Activated CD4-positive, CD25-positive, alpha-beta regulatory T cell (primary cell): ENCODE results near the gene RAET1G.
"Not testable (repeated sequence)": the region's sequence is repeated elsewhere in the genome, so short reads cannot be mapped to it uniquely, and the experiment has no call there.

Source experiments
- DNase-seq, 4 experiments: peaks; one replicate each; lab custom pipeline; 2025; lab: John Stamatoyannopoulos, UW

Gene RAET1G

GRCh38 chr6:149953934-149954327, 31.0 kb upstream of the RAET1G start:
- not testable (repeated sequence) for DNase-seq

DNA sequence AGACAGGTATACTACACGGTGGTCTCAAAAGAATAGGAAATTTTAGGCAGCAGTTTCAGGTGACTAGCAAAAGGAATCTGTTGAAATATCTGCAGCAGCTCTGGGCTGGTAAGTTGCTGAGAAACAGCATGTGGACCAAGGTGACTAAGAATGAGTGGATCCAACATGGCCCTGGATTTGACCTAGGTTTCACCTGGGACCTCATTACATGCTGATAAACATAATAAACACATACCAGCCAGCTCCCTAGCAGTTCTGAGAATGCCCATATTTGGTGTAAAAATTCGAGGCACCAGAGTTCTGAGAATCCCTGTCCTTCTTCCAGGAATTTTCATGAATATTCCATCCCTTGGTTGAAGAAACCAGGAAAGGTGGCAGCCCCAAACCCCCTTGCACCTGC, 30.5 kb upstream of the RAET1G start:
- not testable (repeated sequence) for DNase-seq

DNA sequence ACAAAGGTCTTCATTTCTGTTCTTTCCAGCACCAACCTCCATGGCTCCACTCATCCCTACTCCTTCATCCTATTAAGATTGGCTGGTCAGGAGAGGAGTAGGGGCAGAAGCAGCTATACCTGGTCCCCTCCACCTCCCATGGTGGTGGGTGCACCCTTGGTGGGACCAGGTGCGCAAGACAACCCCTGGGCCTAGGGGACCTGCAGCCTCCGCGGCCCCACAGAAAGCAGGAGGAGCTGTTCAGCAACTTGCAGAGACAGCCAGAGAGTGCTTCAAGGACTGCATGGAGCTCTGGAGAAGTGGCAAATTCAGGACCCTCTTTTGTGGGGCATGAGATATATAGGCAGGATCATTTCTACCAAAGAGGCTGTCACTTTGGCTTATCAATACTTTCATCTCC, 28.7 kb upstream of the RAET1G start:
- DNase-seq, result no peak

- no peak for DNase-seq
These were observed 28.2 kb upstream of the RAET1G start for GRCh38 chr6:149951096-149951495.

DNA sequence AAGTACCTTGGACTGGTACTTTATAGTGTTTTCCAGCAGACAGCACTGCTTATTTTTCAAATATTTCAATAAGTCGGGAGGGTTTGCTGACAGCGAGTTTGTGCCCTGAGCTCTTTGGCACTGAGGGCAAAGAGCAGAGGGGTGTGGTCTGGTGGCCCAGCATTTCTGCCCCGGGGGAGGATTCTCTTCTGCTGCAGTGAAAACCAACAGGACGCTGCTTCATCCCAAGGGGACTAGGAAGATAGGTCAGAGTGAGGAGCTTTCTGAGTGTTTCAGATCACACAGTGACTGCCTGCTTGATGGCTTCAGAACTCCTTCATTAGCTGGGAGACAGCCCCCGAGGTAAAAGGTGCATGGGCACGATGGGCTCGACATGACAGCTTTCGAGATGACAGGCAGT, 27.5 kb upstream of the RAET1G start:
- no peak for DNase-seq

GRCh38 chr6:149948616-149949015, 25.7 kb upstream of the RAET1G start:
- DNase-seq, result no peak

- DNase-seq, result no peak
These were observed 25.1 kb upstream of the RAET1G start for GRCh38 chr6:149948011-149948410.

GRCh38 chr6:149947533-149947932, 24.6 kb upstream of the RAET1G start:
- DNase-seq, result not testable (repeated sequence)

DNA sequence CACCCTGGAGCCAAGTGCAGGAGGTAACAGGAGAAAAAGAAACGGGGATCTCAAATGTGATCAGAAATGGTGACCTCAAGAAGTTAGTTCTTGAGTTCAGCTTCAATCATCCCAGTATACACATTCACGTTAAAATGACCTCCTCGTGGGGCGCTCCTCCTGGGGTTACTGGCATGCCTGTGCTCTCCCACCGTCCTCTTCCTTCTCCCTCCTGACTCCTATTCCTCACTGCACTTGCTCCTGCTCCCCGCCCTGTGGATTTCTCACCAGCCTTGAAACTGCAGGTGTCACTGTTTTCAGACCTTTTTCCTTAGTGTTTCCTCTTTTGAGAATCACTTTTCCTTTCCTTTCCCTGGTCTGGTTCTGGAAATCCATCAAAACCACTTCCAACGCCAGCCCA, 23.7 kb upstream of the RAET1G start:
- not testable (repeated sequence) for DNase-seq

GRCh38 chr6:149945276-149945675, 22.4 kb upstream of the RAET1G start:
- DNase-seq, result not testable (repeated sequence)

GRCh38 chr6:149943321-149943720, 20.4 kb upstream of the RAET1G start:
- not testable (repeated sequence) for DNase-seq

- no peak for DNase-seq
These were observed 19.5 kb upstream of the RAET1G start for GRCh38 chr6:149942461-149942829.

GRCh38 chr6:149941583-149942460, 18.9 kb upstream of the RAET1G start, which contains the start of gene ULBP2:
Gene ULBP2, plus strand, starts transcription at chr6:149942014. Its CDS starts 59 bp downstream, at chr6:149942073.
- DNase-seq, result peak; percentile 48 to 62 (median 54)

- DNase-seq, result no peak
These were observed 17.7 kb upstream of the RAET1G start for GRCh38 chr6:149940672-149940982.

- no peak for DNase-seq
These were observed 17.2 kb upstream of the RAET1G start for GRCh38 chr6:149939909-149940671.

- DNase-seq, result no peak
These were observed 16.4 kb upstream of the RAET1G start for GRCh38 chr6:149939356-149939648.

GRCh38 chr6:149938571-149939355, 15.8 kb upstream of the RAET1G start:
- DNase-seq, result peak in 1 of 4 experiments; percentile 17

GRCh38 chr6:149938013-149938570, 15.2 kb upstream of the RAET1G start:
- not testable (repeated sequence) for DNase-seq

DNA sequence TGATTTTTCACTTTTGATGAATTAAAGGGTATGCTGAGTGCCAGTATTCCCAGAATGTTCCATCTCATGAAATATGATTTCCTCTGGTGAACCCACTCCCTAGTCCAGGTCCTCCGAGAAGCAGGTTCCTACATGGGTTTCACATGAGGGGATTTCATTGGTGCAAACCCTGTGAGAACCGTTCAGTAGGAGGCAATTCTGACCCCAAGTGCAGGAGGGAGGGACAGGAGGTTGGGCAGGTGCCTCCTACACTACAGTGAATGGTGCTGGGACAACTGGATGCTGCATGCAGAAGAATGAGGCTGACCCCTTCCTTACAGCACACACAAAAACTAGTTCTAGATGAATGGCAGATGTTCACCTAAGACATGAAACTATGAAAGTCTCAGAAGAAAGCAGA, 13.8 kb upstream of the RAET1G start:
- DNase-seq, result no peak

- DNase-seq, result no peak
These were observed 12.7 kb upstream of the RAET1G start for GRCh38 chr6:149935668-149936067.

DNA sequence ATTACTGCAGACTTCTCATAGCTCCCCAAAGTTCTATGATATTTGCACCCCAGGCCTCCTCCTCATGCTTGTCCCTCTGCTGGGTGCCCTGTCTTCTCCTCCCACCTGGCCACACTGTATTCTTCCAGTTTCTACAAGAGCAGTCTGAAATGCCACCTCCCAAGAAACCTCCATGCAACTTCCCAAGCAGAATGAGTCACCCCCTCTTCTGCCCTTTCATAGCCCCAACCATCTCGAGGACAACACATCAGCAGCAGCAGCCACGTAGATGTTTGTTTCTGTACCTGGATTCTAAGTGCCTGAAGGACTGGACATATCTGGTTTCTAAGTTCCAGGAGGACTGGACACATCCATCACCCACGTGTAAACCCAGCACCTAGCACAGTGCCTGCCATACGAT, 12.3 kb upstream of the RAET1G start:
- no peak for DNase-seq
